HCT116 (cell line): Measurements from ENCODE around the gene PARD6G.

Experiments
- CEBPB ChIP-seq: IDR thresholded peaks from 2 replicates; pipeline ENCODE4 v1.6.1; 2012; ENCODE audit warnings: low read depth
- EGR1 ChIP-seq: IDR thresholded peaks from 2 replicates; pipeline ENCODE4 v1.6.1; 2012; ENCODE audit warnings: low read depth
- EZH2 ChIP-seq: fragments of 200-600 bp; sonication (generic); IDR thresholded peaks from 2 replicates; pipeline ENCODE4 v1.6.1; 2017; ENCODE audit warnings: antibody characterized with exemption, mixed run types
- EZH2phosphoT487 ChIP-seq: fragments of 200-600 bp; IDR thresholded peaks from 2 replicates; pipeline ENCODE4 v1.6.1; 2018; ENCODE audit warnings: antibody characterized with exemption, borderline replicate concordance
- POLR2A ChIP-seq: IDR thresholded peaks from 2 replicates; pipeline ENCODE4 v1.7.0; 2011; ENCODE audit warnings: borderline replicate concordance; ENCODE audit not compliant: insufficient read depth, insufficient read length; ENCODE audit errors: extremely low read depth
- RAD21 ChIP-seq: IDR thresholded peaks from 2 replicates; pipeline ENCODE4 v1.6.1; 2012; ENCODE audit warnings: low read depth, mild to moderate bottlenecking
- SIN3A ChIP-seq: IDR thresholded peaks from 2 replicates; pipeline ENCODE4 v1.6.1; 2012; ENCODE audit warnings: low read depth
- TF ChIP-seq, protein P1 (sequence below), 3 experiments: fragments of 200-600 bp in 1 of 3; sonication (generic) in 1 of 3; IDR thresholded peaks in 2 of 3; conservative IDR thresholded peaks in 1 of 3; 2 replicates each; pipeline ENCODE4 v1.5.1; 2012 to 2017; ENCODE audit warnings: low read depth in 2 of 3, low read length in 2 of 3, antibody characterized with exemption in 1 of 3, borderline replicate concordance in 1 of 3, control low read depth in 1 of 3, mild to moderate bottlenecking in 1 of 3, mixed read lengths in 1 of 3, mixed run types in 1 of 3, moderate library complexity in 1 of 3; ENCODE audit not compliant: insufficient read depth in 1 of 3
- TF ChIP-seq, protein P2 (sequence below): IDR thresholded peaks from 2 replicates; pipeline ENCODE4 v1.6.1; 2012
- TF ChIP-seq, protein P3 (sequence below): IDR thresholded peaks from 2 replicates; pipeline ENCODE4 v1.6.1; 2012

DNA sequence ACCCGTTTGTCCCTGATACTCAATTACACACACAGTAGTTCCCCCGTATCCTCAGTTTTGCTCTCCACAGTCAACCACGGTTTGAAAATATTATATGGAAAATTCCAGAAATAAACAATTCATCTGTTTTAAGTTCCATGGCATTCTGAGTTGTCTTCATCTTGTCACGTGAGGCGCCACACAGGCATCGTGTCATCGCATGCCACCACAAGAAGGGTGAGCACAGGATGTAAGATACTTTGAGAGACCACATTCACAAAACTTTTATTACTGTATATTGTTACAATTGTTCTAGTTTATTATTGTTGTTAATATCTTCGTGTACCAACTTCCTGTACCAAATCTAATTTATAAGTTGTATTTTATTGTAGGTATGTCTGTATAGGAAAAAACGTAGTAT lies 120.5 kb downstream of the PARD6G start:
- TF ChIP-seq CEBPB (no peak), POLR2A (no peak), EZH2phosphoT487 (no peak), EGR1 (no peak), EZH2 (no peak), SIN3A (no peak), RAD21 (no peak)
- TF ChIP-seq, protein P1, sequence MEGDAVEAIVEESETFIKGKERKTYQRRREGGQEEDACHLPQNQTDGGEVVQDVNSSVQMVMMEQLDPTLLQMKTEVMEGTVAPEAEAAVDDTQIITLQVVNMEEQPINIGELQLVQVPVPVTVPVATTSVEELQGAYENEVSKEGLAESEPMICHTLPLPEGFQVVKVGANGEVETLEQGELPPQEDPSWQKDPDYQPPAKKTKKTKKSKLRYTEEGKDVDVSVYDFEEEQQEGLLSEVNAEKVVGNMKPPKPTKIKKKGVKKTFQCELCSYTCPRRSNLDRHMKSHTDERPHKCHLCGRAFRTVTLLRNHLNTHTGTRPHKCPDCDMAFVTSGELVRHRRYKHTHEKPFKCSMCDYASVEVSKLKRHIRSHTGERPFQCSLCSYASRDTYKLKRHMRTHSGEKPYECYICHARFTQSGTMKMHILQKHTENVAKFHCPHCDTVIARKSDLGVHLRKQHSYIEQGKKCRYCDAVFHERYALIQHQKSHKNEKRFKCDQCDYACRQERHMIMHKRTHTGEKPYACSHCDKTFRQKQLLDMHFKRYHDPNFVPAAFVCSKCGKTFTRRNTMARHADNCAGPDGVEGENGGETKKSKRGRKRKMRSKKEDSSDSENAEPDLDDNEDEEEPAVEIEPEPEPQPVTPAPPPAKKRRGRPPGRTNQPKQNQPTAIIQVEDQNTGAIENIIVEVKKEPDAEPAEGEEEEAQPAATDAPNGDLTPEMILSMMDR (IDR thresholded peaks at IDR 0.05 in 2 of 3, conservative IDR thresholded peaks at IDR 0.05 in 1 of 3; ENCODE audit: borderline replicate concordance in 1 of 3, insufficient read depth in 1 of 3, low read depth in 2 of 3, low read length in 2 of 3): no peak
- TF ChIP-seq, protein P2, sequence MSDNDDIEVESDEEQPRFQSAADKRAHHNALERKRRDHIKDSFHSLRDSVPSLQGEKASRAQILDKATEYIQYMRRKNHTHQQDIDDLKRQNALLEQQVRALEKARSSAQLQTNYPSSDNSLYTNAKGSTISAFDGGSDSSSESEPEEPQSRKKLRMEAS: no peak
- TF ChIP-seq, protein P3, sequence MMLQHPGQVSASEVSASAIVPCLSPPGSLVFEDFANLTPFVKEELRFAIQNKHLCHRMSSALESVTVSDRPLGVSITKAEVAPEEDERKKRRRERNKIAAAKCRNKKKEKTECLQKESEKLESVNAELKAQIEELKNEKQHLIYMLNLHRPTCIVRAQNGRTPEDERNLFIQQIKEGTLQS: no peak
